Measurements from ENCODE around the gene NPR1.
"Not testable (repeated sequence)": the region's sequence is repeated elsewhere in the genome, so short reads cannot be mapped to it uniquely, and the experiment has no call there.

Gene NPR1

DNA sequence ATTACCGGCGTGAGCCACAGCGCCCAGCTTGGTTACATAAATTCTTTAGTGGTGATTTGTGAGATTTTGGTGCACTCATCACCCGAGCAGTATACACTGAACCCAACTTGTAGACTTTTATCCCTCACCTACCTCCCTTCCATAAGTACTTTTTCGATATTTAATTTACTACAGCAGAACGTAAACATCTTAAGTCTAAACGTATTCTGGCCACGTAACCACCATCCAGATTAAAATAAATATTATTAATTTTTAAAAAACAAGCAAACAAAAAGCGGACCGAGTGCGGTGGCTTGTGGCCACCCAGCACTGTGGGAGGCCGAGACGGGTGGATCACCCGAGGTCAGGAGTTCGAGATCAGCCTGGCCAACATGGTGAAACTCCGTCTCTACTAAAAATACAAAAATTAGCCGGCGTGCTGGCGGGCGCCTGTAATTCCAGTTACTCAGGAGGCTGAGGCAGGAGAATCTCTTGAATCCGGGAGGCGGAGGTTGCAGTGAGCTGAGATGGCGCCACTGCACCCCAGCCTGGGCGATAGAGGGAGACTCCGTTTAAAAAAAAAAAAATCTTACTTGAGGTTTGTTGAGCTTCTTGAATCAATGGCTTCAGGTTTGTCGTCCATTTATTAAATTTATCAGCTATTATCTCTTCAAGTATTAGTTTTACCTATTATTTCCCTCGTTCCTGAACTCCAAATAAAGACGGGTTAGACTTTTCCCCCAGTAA is 6.7 kb upstream of the NPR1 start:
- H3K27ac ChIP-seq (ENCODE audit: low read depth, low read length): peak overlapping the region; percentile 77
- not testable (repeated sequence) for H3K9ac ChIP-seq (ENCODE audit: low read length)

GRCh38 chr1:153673511-153673910 is 5.0 kb upstream of the NPR1 start:
- peaks cover 15% of the 10 kb centered on the region for H3K4me1 ChIP-seq (ENCODE audit: control insufficient read depth, insufficient read depth, low read length)
- peaks cover 5% of the 10 kb centered on the region for H3K27me3 ChIP-seq (ENCODE audit: control insufficient read depth, insufficient read depth, low read length)
- H3K9ac ChIP-seq (ENCODE audit: low read length): no peak overlapping the region
- H3K36me3 ChIP-seq (ENCODE audit: control insufficient read depth, insufficient read depth, low read length): no peaks in the 10 kb centered on the region
- H3K4me3 ChIP-seq (ENCODE audit: low read length): no peak overlapping the region
- no peak overlapping the region for H3K27ac ChIP-seq (ENCODE audit: low read depth, low read length)

More for the DNA sequence above, 6.7 kb upstream of the NPR1 start:
- H3K36me3 ChIP-seq (ENCODE audit: control insufficient read depth, insufficient read depth, low read length); H3K27me3 ChIP-seq (ENCODE audit: control insufficient read depth, insufficient read depth, low read length); H3K4me1 ChIP-seq (ENCODE audit: control insufficient read depth, insufficient read depth, low read length): not testable (repeated sequence)
- H3K4me3 ChIP-seq (ENCODE audit: low read length): peak overlapping the region; percentile 66

DNA sequence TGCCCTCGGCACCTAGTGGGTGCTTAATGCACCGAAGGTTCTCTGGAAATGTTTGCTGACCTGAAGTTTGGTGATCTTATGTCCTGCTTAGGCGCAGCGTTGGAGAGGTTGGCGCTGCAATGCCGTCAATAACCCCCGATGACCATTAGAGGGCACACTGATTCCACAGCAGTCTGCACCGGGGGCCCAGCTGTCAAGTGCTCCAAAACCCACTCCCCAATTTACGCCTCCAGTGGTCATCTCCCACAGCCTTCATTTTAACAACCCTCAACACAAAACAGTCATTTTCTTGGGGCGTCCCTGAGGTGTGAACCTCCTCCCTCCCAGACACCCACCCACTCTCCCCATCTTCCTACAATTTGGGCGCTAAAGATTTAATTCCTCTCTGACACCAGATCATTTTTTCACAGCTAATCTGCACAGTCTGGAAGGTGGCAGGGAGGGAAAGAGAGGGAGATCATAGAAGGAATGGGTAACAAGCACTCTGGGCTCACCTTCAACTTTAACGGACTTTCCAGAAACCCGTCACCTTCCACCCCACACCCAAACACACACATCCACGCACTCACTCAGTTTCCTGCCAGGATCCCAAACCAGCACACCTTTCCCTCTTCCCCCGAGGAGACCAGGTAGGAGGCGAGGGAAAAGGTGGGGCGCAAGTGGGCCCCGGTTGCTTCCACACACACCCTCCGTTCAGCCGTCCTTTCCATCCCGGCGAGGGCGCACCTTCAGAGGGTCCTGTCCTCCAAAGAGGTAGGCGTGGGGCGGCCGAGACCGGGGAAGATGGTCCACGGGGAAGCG is 570 bp upstream of the NPR1 start:
- Histone ChIP-seq H3K27me3 (ENCODE audit: control insufficient read depth, insufficient read depth, low read length) (peaks cover 11% of the 10 kb centered on the region), H3K4me1 (ENCODE audit: control insufficient read depth, insufficient read depth, low read length) (peaks cover 7% of the 10 kb centered on the region), H3K36me3 (ENCODE audit: control insufficient read depth, insufficient read depth, low read length) (no peaks in the 10 kb centered on the region), H3K9ac (ENCODE audit: low read length) (peak overlapping the region; percentile 21), H3K27ac (ENCODE audit: low read depth, low read length) (no peak overlapping the region), H3K4me3 (ENCODE audit: low read length) (peak overlapping the region; percentile 66)

- Histone ChIP-seq H3K36me3 (ENCODE audit: control insufficient read depth, insufficient read depth, low read length) (no peaks in the 10 kb centered on the region), H3K4me1 (ENCODE audit: control insufficient read depth, insufficient read depth, low read length) (peaks cover 7% of the 10 kb centered on the region), H3K9ac (ENCODE audit: low read length) (no peak overlapping the region), H3K27ac (ENCODE audit: low read depth, low read length) (peak overlapping the region; percentile 8), H3K4me3 (ENCODE audit: low read length) (peak overlapping the region; percentile 66), H3K27me3 (ENCODE audit: control insufficient read depth, insufficient read depth, low read length) (peaks cover 11% of the 10 kb centered on the region)
Measured at GRCh38 chr1:153679337-153680119, 1.0 kb downstream of the NPR1 start.

- Histone ChIP-seq H3K36me3 (ENCODE audit: control insufficient read depth, insufficient read depth, low read length) (no peaks in the 10 kb centered on the region), H3K9ac (ENCODE audit: low read length) (no peak overlapping the region), H3K4me1 (ENCODE audit: control insufficient read depth, insufficient read depth, low read length) (peaks cover 7% of the 10 kb centered on the region), H3K27me3 (ENCODE audit: control insufficient read depth, insufficient read depth, low read length) (peaks cover 11% of the 10 kb centered on the region), H3K27ac (ENCODE audit: low read depth, low read length) (no peak overlapping the region), H3K4me3 (ENCODE audit: low read length) (peak overlapping the region; percentile 66)
Measured at GRCh38 chr1:153680120-153680403, 1.6 kb downstream of the NPR1 start.

DNA sequence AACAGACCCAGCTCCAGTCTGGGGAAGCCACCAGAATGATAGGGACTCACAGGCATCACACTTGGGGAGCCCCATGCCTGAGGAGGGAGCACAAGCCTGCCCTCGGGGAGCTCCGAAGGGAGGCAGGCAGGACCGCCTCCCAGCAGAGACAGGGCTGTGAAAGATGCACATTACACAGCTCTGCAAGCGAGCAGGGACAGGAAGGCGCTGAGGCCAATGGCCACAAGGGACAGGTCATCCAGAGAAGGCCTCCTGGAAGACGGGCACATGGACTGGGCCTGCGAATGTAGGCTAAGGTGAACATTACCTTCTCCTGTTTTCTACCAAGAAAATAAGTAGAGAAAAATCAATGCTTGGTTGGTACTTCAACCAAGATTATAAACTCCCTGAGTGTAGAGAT is 4.2 kb downstream of the NPR1 start:
- Histone ChIP-seq H3K9ac (ENCODE audit: low read length) (no peak overlapping the region), H3K36me3 (ENCODE audit: control insufficient read depth, insufficient read depth, low read length) (no peaks in the 10 kb centered on the region), H3K27ac (ENCODE audit: low read depth, low read length) (no peak overlapping the region), H3K4me3 (ENCODE audit: low read length) (no peak overlapping the region), H3K4me1 (ENCODE audit: control insufficient read depth, insufficient read depth, low read length) (peaks cover 6% of the 10 kb centered on the region), H3K27me3 (ENCODE audit: control insufficient read depth, insufficient read depth, low read length) (peaks cover 10% of the 10 kb centered on the region)

- Histone ChIP-seq H3K27me3 (ENCODE audit: control insufficient read depth, insufficient read depth, low read length) (peaks cover 5% of the 10 kb centered on the region), H3K27ac (ENCODE audit: low read depth, low read length) (no peak overlapping the region), H3K4me3 (ENCODE audit: low read length) (no peak overlapping the region), H3K9ac (ENCODE audit: low read length) (no peak overlapping the region), H3K36me3 (ENCODE audit: control insufficient read depth, insufficient read depth, low read length) (no peaks in the 10 kb centered on the region), H3K4me1 (ENCODE audit: control insufficient read depth, insufficient read depth, low read length) (no peaks in the 10 kb centered on the region)
Measured at GRCh38 chr1:153683854-153684253, 5.4 kb downstream of the NPR1 start.

DNA sequence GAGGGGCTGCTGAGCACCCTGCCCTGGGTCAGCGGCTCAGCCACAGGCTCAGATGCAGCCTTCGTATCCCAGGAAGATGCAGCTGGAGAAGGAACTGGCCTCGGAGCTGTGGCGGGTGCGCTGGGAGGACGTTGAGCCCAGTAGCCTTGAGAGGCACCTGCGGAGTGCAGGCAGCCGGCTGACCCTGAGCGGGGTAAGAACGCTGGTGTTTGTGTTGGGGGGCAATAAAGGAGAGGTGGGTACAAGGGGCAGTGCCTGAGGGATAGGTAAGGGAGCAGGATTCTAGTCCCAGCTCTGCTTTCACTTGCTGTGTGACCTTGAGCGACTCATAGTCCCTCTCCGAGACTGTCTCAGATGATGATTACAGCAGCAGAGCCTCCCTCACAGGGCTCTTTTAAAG is 6.4 kb downstream of the NPR1 start:
- no peaks in the 10 kb centered on the region for H3K4me1 ChIP-seq (ENCODE audit: control insufficient read depth, insufficient read depth, low read length)
- H3K4me3 ChIP-seq (ENCODE audit: low read length): no peak overlapping the region
- no peak overlapping the region for H3K27ac ChIP-seq (ENCODE audit: low read depth, low read length)
- H3K27me3 ChIP-seq (ENCODE audit: control insufficient read depth, insufficient read depth, low read length): no peaks in the 10 kb centered on the region
- H3K36me3 ChIP-seq (ENCODE audit: control insufficient read depth, insufficient read depth, low read length): no peaks in the 10 kb centered on the region
- no peak overlapping the region for H3K9ac ChIP-seq (ENCODE audit: low read length)

- no peaks in the 10 kb centered on the region for H3K4me1 ChIP-seq (ENCODE audit: control insufficient read depth, insufficient read depth, low read length)
- H3K4me3 ChIP-seq (ENCODE audit: low read length): no peak overlapping the region
- H3K36me3 ChIP-seq (ENCODE audit: control insufficient read depth, insufficient read depth, low read length): no peaks in the 10 kb centered on the region
- H3K27ac ChIP-seq (ENCODE audit: low read depth, low read length): no peak overlapping the region
- H3K9ac ChIP-seq (ENCODE audit: low read length): no peak overlapping the region
- no peaks in the 10 kb centered on the region for H3K27me3 ChIP-seq (ENCODE audit: control insufficient read depth, insufficient read depth, low read length)
Measured at GRCh38 chr1:153685544-153686340, 7.3 kb downstream of the NPR1 start.

- Histone ChIP-seq H3K27ac (ENCODE audit: low read depth, low read length) (no peak overlapping the region), H3K4me1 (ENCODE audit: control insufficient read depth, insufficient read depth, low read length) (no peaks in the 10 kb centered on the region), H3K27me3 (ENCODE audit: control insufficient read depth, insufficient read depth, low read length) (no peaks in the 10 kb centered on the region), H3K9ac (ENCODE audit: low read length) (no peak overlapping the region), H3K4me3 (ENCODE audit: low read length) (no peak overlapping the region), H3K36me3 (ENCODE audit: control insufficient read depth, insufficient read depth, low read length) (no peaks in the 10 kb centered on the region)
Measured at GRCh38 chr1:153687346-153688125, 9.0 kb downstream of the NPR1 start.

DNA sequence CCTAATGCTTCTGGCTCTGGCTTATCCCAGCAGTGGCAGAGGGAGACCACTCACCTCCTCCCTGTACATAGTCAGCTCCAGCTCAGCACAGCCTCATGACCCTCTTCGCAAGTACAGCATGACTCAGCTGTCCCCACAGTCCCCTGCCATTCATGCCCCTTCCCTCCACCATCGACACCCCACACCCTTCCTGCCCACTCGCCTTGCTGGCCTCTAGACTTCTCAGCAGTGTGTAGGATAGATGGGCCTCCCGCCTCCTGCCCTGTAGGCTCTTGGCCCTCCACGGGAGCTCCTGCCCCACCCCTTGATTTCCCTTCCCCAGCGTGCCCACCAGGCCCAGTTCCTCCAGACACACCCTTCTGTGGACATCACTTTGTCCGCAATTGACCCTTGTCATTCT is 9.8 kb downstream of the NPR1 start:
- no peak overlapping the region for H3K9ac ChIP-seq (ENCODE audit: low read length)
- no peak overlapping the region for H3K27ac ChIP-seq (ENCODE audit: low read depth, low read length)

More for the DNA sequence above, 9.8 kb downstream of the NPR1 start:
- Histone ChIP-seq H3K27me3 (ENCODE audit: control insufficient read depth, insufficient read depth, low read length) (no peaks in the 10 kb centered on the region), H3K4me3 (ENCODE audit: low read length) (no peak overlapping the region), H3K36me3 (ENCODE audit: control insufficient read depth, insufficient read depth, low read length) (no peaks in the 10 kb centered on the region), H3K4me1 (ENCODE audit: control insufficient read depth, insufficient read depth, low read length) (no peaks in the 10 kb centered on the region)
